Testis (tissue), 3 donors: Measurements from ENCODE around the gene MTRF1. TPM values are rescaled to one million over a fixed set of nuclear protein-coding genes. Genes with fewer than 3 reads are reported as not detected.
"Not testable (repeated sequence)": the region's sequence is repeated elsewhere in the genome, so short reads cannot be mapped to it uniquely, and the experiment has no call there.

Source experiments
- DNase-seq: peaks from one replicate; pipeline ENCODE4 v3.0.0-alpha.2; 2019
- H3K27ac ChIP-seq, 2 donors: fragments of 200-600 bp; sonication (generic); one replicate each; pipeline ENCODE4 v1.5.1; 2019
- H3K27me3 ChIP-seq: fragments of 200-600 bp; sonication (generic); one replicate; pipeline ENCODE4 v1.5.1; 2019
- H3K36me3 ChIP-seq: fragments of 200-600 bp; sonication (generic); one replicate; pipeline ENCODE4 v1.5.1; 2017; ENCODE audit warnings: low read depth; ENCODE audit errors: missing control alignments
- H3K4me1 ChIP-seq: fragments of 200-600 bp; sonication (generic); one replicate; pipeline ENCODE4 v1.5.1; 2019
- H3K4me3 ChIP-seq, 2 donors: fragments of 200-600 bp; sonication (generic); one replicate each; pipeline ENCODE4 v1.5.1; 2017 to 2019
- H3K9me3 ChIP-seq: fragments of 200-600 bp; sonication (generic); one replicate; pipeline ENCODE4 v1.5.1; 2017
- CTCF ChIP-seq, 3 experiments: fragments of 450-650 bp in 2 of 3; fragments of 200-600 bp in 1 of 3; sonication (generic) in 1 of 3; IDR thresholded peaks; one replicate each; pipeline ENCODE4 v1.5.1; 2016 to 2019; ENCODE audit warnings: antibody characterized with exemption in 3 of 3, mild to moderate bottlenecking in 2 of 3, moderate library complexity in 1 of 3
- POLR2A ChIP-seq: fragments of 450-650 bp; IDR thresholded peaks from one replicate; pipeline ENCODE4 v1.6.1; 2017; ENCODE audit warnings: antibody characterized with exemption, mild to moderate bottlenecking, moderate library complexity
- WGBS, 2 donors: methylation state at CpG; one replicate each; pipeline ENCODE4 v1.1.5; 2018; 5-methylcytosine and 5-hydroxymethylcytosine counted together
- intact Hi-C: fragments of 100-400 bp; cut with DNase I; formaldehyde crosslinking; loops from one replicate; pipeline ENCODE4 v1.15.1; 2023; ENCODE audit warnings: low total_unique reads
- polyA plus RNA-seq: library from polyadenylated mRNA; stranded (reverse); fragments of 350-450 nt; fragmentation: Illumina TruSeq; extraction: RNeasy Lipid Tissue Mini Kit (QIAGEN cat#74804); gene quantifications from one replicate; pipeline ENCODE4 v1.2.3, GENCODE V29; 2014; ENCODE audit warnings: low read depth, low replicate concordance; ENCODE audit not compliant: insufficient read depth
- total RNA-seq, 2 donors: library from RNA; depleted of rRNA; stranded (reverse); fragments of >200 nt; gene quantifications; one replicate each; pipeline ENCODE4 v1.2.3, GENCODE V29; 2016

The MTRF1 gene
- total and polyA plus RNA-seq, 3 donors from 2014 or later, result 20.3 to 32.8 (median 23.7) TPM

- H3K4me3 ChIP-seq, result no peak overlapping the region
- WGBS, 2 donors, result 93 to 95% methylated on average over 5 of the region's 5 CpGs
- TF ChIP-seq CTCF (IDR thresholded peaks at IDR 0.05) (no peak), POLR2A (no peak)
These were observed 18.8 kb upstream of the MTRF1 start for GRCh38 chr13:41282129-41282571.

GRCh38 chr13:41279156-41279555 lies 15.8 kb upstream of the MTRF1 start:
- H3K9me3 ChIP-seq, H3K4me1 ChIP-seq, H3K27me3 ChIP-seq, H3K4me3 ChIP-seq, H3K27ac ChIP-seq, H3K36me3 ChIP-seq, intact Hi-C loops, DNase-seq: not testable (repeated sequence)
- WGBS, 2 donors, result 66 to 73% methylated on average over 2 of the region's 2 CpGs

More at GRCh38 chr13:41282129-41282571, 18.8 kb upstream of the MTRF1 start:
- intact Hi-C loops, result no loop called here
- no peak for DNase-seq
- no peaks in the 10 kb centered on the region for H3K4me1 ChIP-seq
- no peak overlapping the region for H3K27ac ChIP-seq
- H3K9me3 ChIP-seq, result no peaks in the 10 kb centered on the region
- no peaks in the 10 kb centered on the region for H3K27me3 ChIP-seq
- H3K36me3 ChIP-seq, result no peaks in the 10 kb centered on the region

GRCh38 chr13:41276824-41277223 lies 13.4 kb upstream of the MTRF1 start:
- Histone ChIP-seq H3K9me3 (no peaks in the 10 kb centered on the region), H3K4me3 (no peak overlapping the region), H3K4me1 (no peaks in the 10 kb centered on the region), H3K36me3 (no peaks in the 10 kb centered on the region), H3K27me3 (no peaks in the 10 kb centered on the region), H3K27ac (no peak overlapping the region)
- DNase-seq, result no peak
- no peak for TF ChIP-seq CTCF (IDR thresholded peaks at IDR 0.05)
- no peak for TF ChIP-seq POLR2A
- intact Hi-C loops, result no loop called here

- WGBS, 2 donors, result 94 to 95% methylated on average over 11 of the region's 11 CpGs
- no peak overlapping the region for H3K4me3 ChIP-seq
- intact Hi-C loops, result no loop called here
- no peaks in the 10 kb centered on the region for H3K4me1 ChIP-seq
- DNase-seq, result no peak
- H3K27ac ChIP-seq, result no peak overlapping the region
- H3K27me3 ChIP-seq, result no peaks in the 10 kb centered on the region
- H3K36me3 ChIP-seq, result no peaks in the 10 kb centered on the region
- TF ChIP-seq CTCF (IDR thresholded peaks at IDR 0.05), result no peak
- no peak for TF ChIP-seq POLR2A
- H3K9me3 ChIP-seq, result no peaks in the 10 kb centered on the region
These were observed 11.5 kb upstream of the MTRF1 start for GRCh38 chr13:41274881-41275280.

- Histone ChIP-seq H3K4me3 (no peak overlapping the region), H3K27ac (no peak overlapping the region), H3K36me3 (no peaks in the 10 kb centered on the region), H3K9me3 (no peaks in the 10 kb centered on the region), H3K4me1 (no peaks in the 10 kb centered on the region), H3K27me3 (no peaks in the 10 kb centered on the region)
- WGBS, 2 donors, result 80 to 83% methylated on average over 3 of the region's 3 CpGs
- TF ChIP-seq POLR2A (no peak), CTCF (IDR thresholded peaks at IDR 0.05) (no peak)
- intact Hi-C loops, result no loop called here
- no peak for DNase-seq
These were observed 10.6 kb upstream of the MTRF1 start for GRCh38 chr13:41273831-41274441.
